Testis (tissue), 3 donors: ENCODE measurements around the gene NUDT12. TPM values are rescaled to one million over a fixed set of nuclear protein-coding genes. Genes with fewer than 3 reads are reported as not detected.

Source experiments
- DNase-seq: peaks from one replicate; pipeline ENCODE4 v3.0.0-alpha.2; 2019
- H3K27ac ChIP-seq, 2 donors: fragments of 200-600 bp; sonication (generic); one replicate each; pipeline ENCODE4 v1.5.1; 2019
- H3K27me3 ChIP-seq: fragments of 200-600 bp; sonication (generic); one replicate; pipeline ENCODE4 v1.5.1; 2019
- H3K36me3 ChIP-seq: fragments of 200-600 bp; sonication (generic); one replicate; pipeline ENCODE4 v1.5.1; 2017; ENCODE audit warnings: low read depth; ENCODE audit errors: missing control alignments
- H3K4me1 ChIP-seq: fragments of 200-600 bp; sonication (generic); one replicate; pipeline ENCODE4 v1.5.1; 2019
- H3K4me3 ChIP-seq, 2 donors: fragments of 200-600 bp; sonication (generic); one replicate each; pipeline ENCODE4 v1.5.1; 2017 to 2019
- H3K9me3 ChIP-seq: fragments of 200-600 bp; sonication (generic); one replicate; pipeline ENCODE4 v1.5.1; 2017
- POLR2A ChIP-seq: fragments of 450-650 bp; IDR thresholded peaks from one replicate; pipeline ENCODE4 v1.6.1; 2017; ENCODE audit warnings: antibody characterized with exemption, mild to moderate bottlenecking, moderate library complexity
- WGBS, 2 donors: methylation state at CpG; one replicate each; pipeline ENCODE4 v1.1.5; 2018; 5-methylcytosine and 5-hydroxymethylcytosine counted together
- intact Hi-C: fragments of 100-400 bp; cut with DNase I; formaldehyde crosslinking; loops from one replicate; pipeline ENCODE4 v1.15.1; 2023; ENCODE audit warnings: low total_unique reads
- polyA plus RNA-seq: library from polyadenylated mRNA; stranded (reverse); fragments of 350-450 nt; fragmentation: Illumina TruSeq; extraction: RNeasy Lipid Tissue Mini Kit (QIAGEN cat#74804); gene quantifications from one replicate; pipeline ENCODE4 v1.2.3, GENCODE V29; 2014; ENCODE audit warnings: low read depth, low replicate concordance; ENCODE audit not compliant: insufficient read depth
- total RNA-seq, 2 donors: library from RNA; depleted of rRNA; stranded (reverse); fragments of >200 nt; gene quantifications; one replicate each; pipeline ENCODE4 v1.2.3, GENCODE V29; 2016
- TF ChIP-seq, protein P1 (sequence below), 3 experiments: fragments of 450-650 bp in 2 of 3; fragments of 200-600 bp in 1 of 3; sonication (generic) in 1 of 3; IDR thresholded peaks; one replicate each; pipeline ENCODE4 v1.5.1; 2016 to 2019; ENCODE audit warnings: antibody characterized with exemption in 3 of 3, mild to moderate bottlenecking in 2 of 3, moderate library complexity in 1 of 3

The NUDT12 gene
- total and polyA plus RNA-seq, 3 donors from 2014 or later = 6.3 to 13.5 (median 11.9) TPM

DNA sequence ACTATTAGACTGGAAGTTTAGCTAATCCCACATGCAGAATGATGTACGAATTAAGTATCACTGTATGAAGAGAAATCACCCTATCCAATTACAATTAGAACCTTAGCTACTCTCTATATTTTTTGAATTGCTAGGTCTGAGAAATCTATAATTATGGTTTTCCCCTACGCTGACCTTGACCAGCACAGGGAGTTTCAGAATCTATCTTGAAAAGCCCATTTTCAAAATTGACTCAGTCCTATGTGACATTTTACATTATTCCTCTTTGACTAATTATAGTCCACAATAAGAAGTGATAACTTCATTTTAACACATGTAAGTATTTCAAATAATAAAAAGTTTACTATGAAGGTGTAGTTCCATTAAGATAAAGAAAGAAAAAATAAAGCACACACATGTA, 21.5 kb downstream of the NUDT12 start:
- Histone ChIP-seq H3K27ac (no peak overlapping the region), H3K4me3 (no peak overlapping the region), H3K9me3 (no peaks in the 10 kb centered on the region), H3K27me3 (no peaks in the 10 kb centered on the region), H3K36me3 (no peaks in the 10 kb centered on the region), H3K4me1 (no peaks in the 10 kb centered on the region)
- TF ChIP-seq POLR2A = no peak
- TF ChIP-seq, protein P1, sequence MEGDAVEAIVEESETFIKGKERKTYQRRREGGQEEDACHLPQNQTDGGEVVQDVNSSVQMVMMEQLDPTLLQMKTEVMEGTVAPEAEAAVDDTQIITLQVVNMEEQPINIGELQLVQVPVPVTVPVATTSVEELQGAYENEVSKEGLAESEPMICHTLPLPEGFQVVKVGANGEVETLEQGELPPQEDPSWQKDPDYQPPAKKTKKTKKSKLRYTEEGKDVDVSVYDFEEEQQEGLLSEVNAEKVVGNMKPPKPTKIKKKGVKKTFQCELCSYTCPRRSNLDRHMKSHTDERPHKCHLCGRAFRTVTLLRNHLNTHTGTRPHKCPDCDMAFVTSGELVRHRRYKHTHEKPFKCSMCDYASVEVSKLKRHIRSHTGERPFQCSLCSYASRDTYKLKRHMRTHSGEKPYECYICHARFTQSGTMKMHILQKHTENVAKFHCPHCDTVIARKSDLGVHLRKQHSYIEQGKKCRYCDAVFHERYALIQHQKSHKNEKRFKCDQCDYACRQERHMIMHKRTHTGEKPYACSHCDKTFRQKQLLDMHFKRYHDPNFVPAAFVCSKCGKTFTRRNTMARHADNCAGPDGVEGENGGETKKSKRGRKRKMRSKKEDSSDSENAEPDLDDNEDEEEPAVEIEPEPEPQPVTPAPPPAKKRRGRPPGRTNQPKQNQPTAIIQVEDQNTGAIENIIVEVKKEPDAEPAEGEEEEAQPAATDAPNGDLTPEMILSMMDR (IDR thresholded peaks at IDR 0.05) = no peak
- 87 to 88% methylated on average over 2 of the region's 2 CpGs for WGBS, 2 donors
- DNase-seq = no peak
- intact Hi-C loops = no loop called here

DNA sequence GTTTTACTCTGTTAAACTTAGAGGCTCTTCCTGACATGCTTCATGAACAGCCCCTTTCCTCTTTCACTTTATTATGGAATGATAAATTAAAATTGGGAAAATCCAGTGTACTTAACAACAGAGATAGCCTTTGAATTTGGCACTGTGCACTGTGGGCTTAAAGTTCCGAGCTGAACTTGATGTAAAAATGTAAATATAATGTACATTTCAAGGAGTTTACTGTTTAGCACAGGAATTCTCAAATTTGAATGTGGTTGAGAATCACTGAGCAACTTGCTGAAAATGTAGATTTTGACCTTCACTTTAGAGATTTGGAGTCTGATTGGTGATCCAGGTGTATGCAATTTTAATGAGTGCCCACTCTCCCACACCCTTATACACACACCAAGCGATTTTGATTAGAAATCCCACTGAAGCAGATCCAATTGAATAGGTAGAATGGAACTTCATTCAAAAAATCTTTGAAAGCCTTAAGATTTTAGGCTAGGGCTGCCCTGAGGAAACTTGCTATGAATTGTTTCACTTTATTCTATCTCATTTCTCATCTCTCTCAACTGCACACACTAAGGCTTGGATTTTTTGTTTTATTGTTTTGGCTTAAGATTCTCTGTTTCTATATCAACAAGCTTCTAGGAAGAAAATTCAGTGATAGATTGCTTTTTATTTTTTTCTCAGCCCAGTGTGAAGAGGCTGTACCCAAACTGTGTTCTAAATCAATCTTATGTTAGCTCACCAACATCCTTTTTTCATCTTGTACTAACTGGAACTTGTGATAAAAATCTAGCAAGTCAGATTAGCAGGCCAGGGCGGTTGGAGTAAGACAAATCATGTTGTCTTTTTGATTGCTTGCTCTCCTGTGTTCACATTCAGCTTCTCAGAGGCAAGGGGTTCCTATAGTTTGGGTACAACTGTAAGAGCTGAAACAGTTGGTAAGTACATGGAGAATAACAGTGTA, 22.9 kb downstream of the NUDT12 start:
- intact Hi-C loops = no loop called here
- Histone ChIP-seq H3K9me3 (no peaks in the 10 kb centered on the region), H3K36me3 (no peaks in the 10 kb centered on the region), H3K27ac (no peak overlapping the region), H3K4me3 (no peak overlapping the region), H3K4me1 (no peaks in the 10 kb centered on the region), H3K27me3 (no peaks in the 10 kb centered on the region)
- DNase-seq = no peak
- WGBS, 2 donors = 51 to 63% methylated on average over 3 of the region's 3 CpGs
- TF ChIP-seq, protein P1 (IDR thresholded peaks at IDR 0.05) = no peak
- TF ChIP-seq POLR2A = no peak

DNA sequence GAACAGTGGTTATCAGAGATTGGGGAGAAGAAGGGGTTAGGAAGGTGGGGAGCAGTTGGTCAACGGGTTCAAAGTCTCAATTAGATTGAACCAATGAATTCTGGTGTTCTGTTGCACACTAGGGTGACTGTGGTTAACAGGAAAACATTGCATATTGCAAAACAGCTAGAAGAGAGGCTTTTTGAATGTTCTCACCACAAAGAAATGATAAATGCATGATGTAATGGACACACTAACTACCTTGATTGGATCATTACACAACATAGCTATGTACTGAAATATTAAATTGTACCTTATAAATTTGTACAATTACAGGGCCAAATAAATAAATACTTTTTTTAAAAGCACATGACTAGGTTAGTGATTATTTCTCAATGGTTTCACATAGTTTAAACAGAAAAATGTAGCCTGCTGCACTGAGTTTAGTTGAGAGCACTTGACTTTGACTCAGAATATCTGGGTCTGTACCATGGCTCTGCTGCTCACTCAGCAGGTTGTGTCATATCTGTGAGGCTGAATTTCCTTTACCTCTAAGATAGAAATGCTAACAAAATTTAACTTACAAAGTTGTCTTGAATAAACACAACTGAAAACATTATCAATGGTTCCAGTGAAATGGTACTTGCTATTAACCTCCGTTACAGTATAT, 30.4 kb downstream of the NUDT12 start:
- Histone ChIP-seq H3K4me3 (no peak overlapping the region), H3K4me1 (no peaks in the 10 kb centered on the region), H3K27ac (no peak overlapping the region), H3K36me3 (no peaks in the 10 kb centered on the region), H3K27me3 (no peaks in the 10 kb centered on the region), H3K9me3 (no peaks in the 10 kb centered on the region)
- intact Hi-C loops = no loop called here
- WGBS, 2 donors = 81 to 85% methylated on average over 2 of the region's 2 CpGs
- no peak for DNase-seq
- no peak for TF ChIP-seq POLR2A
- TF ChIP-seq, protein P1 (IDR thresholded peaks at IDR 0.05) = no peak

DNA sequence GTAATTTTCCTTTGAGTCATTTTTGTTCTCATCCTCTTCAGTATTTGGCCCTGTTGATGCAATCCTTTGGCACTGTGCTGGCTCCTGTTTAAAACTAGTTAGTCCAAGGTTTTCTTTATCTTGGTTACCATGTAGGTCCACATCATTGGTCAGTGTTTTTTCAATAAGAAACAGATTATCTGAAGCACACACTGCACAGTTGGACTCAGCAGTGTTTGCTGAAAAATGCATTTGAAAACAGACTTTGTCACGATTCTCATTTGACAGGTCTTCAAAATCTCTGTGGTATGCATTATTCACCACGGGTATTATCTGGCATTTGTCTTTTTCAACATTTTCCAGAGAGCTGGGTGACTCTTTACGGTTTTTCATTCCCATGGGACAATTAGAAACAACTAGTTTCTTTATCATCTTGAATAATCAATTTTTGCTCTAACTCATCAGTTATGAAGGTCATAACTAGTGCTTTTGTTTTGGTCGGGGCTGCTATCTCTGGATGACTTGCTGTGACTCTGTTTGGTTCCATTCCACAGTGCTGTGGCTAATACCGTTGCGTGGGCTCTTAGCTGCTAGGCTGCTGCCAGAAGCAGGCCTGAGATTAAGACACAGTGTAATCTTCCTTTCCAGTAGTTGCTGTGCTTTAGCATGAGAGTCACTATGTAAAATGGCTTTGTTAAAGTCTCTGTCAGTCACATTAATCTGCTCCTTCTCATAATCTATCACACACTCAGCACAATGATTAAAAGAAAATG, 36.2 kb downstream of the NUDT12 start:
- H3K9me3 ChIP-seq = no peaks in the 10 kb centered on the region
- intact Hi-C loops = no loop called here
- WGBS, 2 donors = 40 to 49% methylated on average over 6 of the region's 6 CpGs
- H3K27ac ChIP-seq = no peak overlapping the region
- DNase-seq = no peak
- TF ChIP-seq POLR2A = no peak
- TF ChIP-seq, protein P1 (IDR thresholded peaks at IDR 0.05) = no peak
- no peaks in the 10 kb centered on the region for H3K36me3 ChIP-seq
- no peaks in the 10 kb centered on the region for H3K27me3 ChIP-seq
- H3K4me3 ChIP-seq = no peak overlapping the region
- H3K4me1 ChIP-seq = peaks cover 5% of the 10 kb centered on the region
